CD4-positive, CD25-positive, alpha-beta regulatory T cell (primary cell): ENCODE results near the gene ANGPTL5. TPM values are rescaled to one million over a fixed set of nuclear protein-coding genes. Genes with fewer than 3 reads are reported as not detected.
"Not testable (repeated sequence)": the region's sequence is repeated elsewhere in the genome, so short reads cannot be mapped to it uniquely, and the experiment has no call there.

Experiments
- ATAC-seq, 2 donors: fragments of 150-1000 bp; cut with Tn5 transposase; one replicate each; pipeline ENCODE4 v1.10.0; 2021; ENCODE audit warnings: low read depth in 2 of 2, moderate number of reproducible peaks in 2 of 2, moderate library complexity in 1 of 2
- DNase-seq, 3 donors: peaks; one replicate each; pipeline versions ENCODE4 v3.0.0 to v3.0.0-alpha.2; 2012 to 2022; ENCODE audit warnings: mixed read lengths in 1 of 3
- H3K27ac ChIP-seq: one replicate; pipeline ENCODE4 v1.7.0; 2013; ENCODE audit warnings: mild to moderate bottlenecking, low read length; ENCODE audit not compliant: insufficient read depth, poor library complexity, severe bottlenecking
- H3K27me3 ChIP-seq: one replicate; pipeline ENCODE4 v1.7.0; 2013; ENCODE audit warnings: low read length; ENCODE audit not compliant: control insufficient read depth, insufficient read depth
- H3K36me3 ChIP-seq: one replicate; pipeline ENCODE4 v1.7.0; 2013; ENCODE audit warnings: mild to moderate bottlenecking, low read length, moderate library complexity; ENCODE audit not compliant: control insufficient read depth, insufficient read depth
- H3K4me1 ChIP-seq: 2 replicates; pipeline ENCODE4 v1.7.0; 2013; ENCODE audit warnings: mild to moderate bottlenecking, low read length; ENCODE audit not compliant: insufficient read depth, control insufficient read depth, poor library complexity, severe bottlenecking
- H3K4me3 ChIP-seq: one replicate; pipeline ENCODE4 v1.7.0; 2013; ENCODE audit warnings: low read depth, mild to moderate bottlenecking, low read length, moderate library complexity
- H3K9me3 ChIP-seq, 2 experiments: 1 replicate in 1 of 2; 2 replicates in 1 of 2; pipeline ENCODE4 v1.7.0; 2013; ENCODE audit warnings: low read length in 2 of 2, mild to moderate bottlenecking in 1 of 2, moderate library complexity in 1 of 2; ENCODE audit not compliant: control insufficient read depth in 2 of 2
- H3K27ac Mint-ChIP-seq, 3 donors: one replicate each; pipeline ENCODE4 v1.8.0; 2020 to 2022; ENCODE audit warnings: mild to moderate bottlenecking in 3 of 3, mixed read lengths in 3 of 3, moderate library complexity in 2 of 3
- H3K27me3 Mint-ChIP-seq: one replicate; pipeline ENCODE4 v1.8.0; 2022; ENCODE audit warnings: mild to moderate bottlenecking, mixed read lengths
- H3K36me3 Mint-ChIP-seq: one replicate; pipeline ENCODE4 v1.8.0; 2020; ENCODE audit warnings: mixed read lengths
- H3K4me1 Mint-ChIP-seq, 4 donors: one replicate each; pipeline ENCODE4 v1.8.0; 2020 to 2022; ENCODE audit warnings: mixed read lengths in 4 of 4, mild to moderate bottlenecking in 1 of 4
- H3K4me3 Mint-ChIP-seq, 4 donors: one replicate each; pipeline ENCODE4 v1.8.0; 2020 to 2022; ENCODE audit warnings: mild to moderate bottlenecking in 4 of 4, mixed read lengths in 4 of 4, moderate library complexity in 3 of 4
- H3K9me3 Mint-ChIP-seq, 7 donors: one replicate each; pipeline ENCODE4 v1.8.0; 2020 to 2022; ENCODE audit warnings: mixed read lengths in 7 of 7, mild to moderate bottlenecking in 3 of 7, moderate library complexity in 2 of 7
- polyA plus RNA-seq, 4 donors: library from polyadenylated mRNA; unstranded; fragments of 300-500 nt; fragmentation: Illumina TruSeq; gene quantifications; one replicate each; pipeline ENCODE4 v1.2.3, GENCODE V29; 2021
- total RNA-seq: library from RNA; stranded (reverse); gene quantifications from one replicate; pipeline ENCODE4 v1.2.3, GENCODE V29; 2022

Gene ANGPTL5
- total and polyA plus RNA-seq, 5 donors from 2014 or later: 0.07 TPM; not detected in 4

DNA sequence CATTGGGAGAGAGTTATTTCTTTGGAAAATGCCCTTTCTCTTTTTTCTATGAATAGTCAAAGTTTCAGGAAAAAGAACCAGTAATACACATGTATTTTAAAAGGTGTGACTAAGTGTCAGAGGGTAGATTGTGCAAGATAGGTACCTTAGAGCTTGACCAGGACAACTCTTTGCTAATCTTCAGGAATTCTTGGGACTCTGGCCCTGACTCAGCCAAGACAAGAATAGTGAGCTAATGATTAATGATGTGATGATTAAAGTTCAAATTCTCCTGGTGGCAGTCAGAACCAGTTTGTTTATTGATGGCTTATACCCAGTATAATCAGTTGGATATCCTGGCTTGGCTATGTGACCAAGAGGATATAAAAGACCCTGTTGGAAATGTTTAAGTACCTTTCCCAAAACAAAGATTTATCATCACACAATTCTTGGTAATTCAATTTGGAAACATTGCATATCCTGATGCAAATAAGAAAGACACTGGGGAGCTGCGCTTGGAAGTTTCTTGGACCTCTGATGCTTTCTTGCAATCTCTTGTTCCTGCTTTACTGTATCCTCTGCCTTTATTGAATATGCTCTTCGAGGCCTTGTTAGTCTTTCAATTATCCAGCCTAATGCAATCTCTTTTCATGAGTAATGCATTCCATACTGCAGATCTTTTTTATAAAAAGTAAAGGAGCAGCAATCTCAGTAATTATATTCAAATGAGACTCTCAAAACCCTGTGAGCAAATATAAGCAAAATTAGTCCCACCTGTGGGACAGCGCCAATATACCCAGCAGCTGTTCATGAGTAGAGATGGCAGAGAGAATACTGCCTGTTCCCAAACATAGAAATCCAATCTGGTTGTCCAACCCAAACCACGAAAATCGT is 49.5 kb downstream of the ANGPTL5 start:
- Histone ChIP-seq H3K9me3 (peaks cover 0 to 3% of the 10 kb centered on the region in 2 experiments), H3K27ac (no peak overlapping the region), H3K36me3 (no peaks in the 10 kb centered on the region), H3K27me3 (no peaks in the 10 kb centered on the region), H3K4me1 (no peaks in the 10 kb centered on the region), H3K4me3 (no peak overlapping the region)
- peaks cover 0 to 2% (median 0%) of the 10 kb centered on the region in 7 donors for H3K9me3 Mint-ChIP-seq
- H3K27ac Mint-ChIP-seq: no peak overlapping the region
- no peaks in the 10 kb centered on the region for H3K36me3 Mint-ChIP-seq
- DNase-seq (no peak), ATAC-seq (no peak)
- H3K4me1 Mint-ChIP-seq: no peaks in the 10 kb centered on the region
- no peaks in the 10 kb centered on the region for H3K27me3 Mint-ChIP-seq
- no peak overlapping the region for H3K4me3 Mint-ChIP-seq

DNA sequence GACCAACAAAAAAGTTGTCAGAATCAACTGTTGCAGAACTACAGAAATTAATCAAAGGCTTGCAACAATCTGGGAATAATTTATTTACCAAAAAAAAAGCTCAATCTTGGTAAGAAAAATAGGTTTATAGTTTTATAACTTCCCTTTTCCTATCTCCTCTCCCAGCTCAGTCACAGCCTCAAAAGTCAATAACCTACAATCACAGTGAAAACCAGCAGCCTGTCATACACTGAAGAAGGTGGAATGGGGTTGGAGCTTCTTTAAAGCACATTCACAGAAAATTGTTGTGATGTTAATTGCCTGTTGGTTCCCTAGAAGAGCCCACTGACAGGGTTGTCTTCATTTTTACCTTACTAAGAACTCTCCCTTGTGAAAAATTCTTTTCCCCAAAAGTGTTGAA is 52.2 kb downstream of the ANGPTL5 start:
- Mint-ChIP-seq H3K27ac (no peak overlapping the region), H3K4me1 (no peaks in the 10 kb centered on the region), H3K36me3 (no peaks in the 10 kb centered on the region), H3K27me3 (no peaks in the 10 kb centered on the region), H3K4me3 (no peak overlapping the region), H3K9me3 (peaks cover 0 to 1% (median 0%) of the 10 kb centered on the region in 7 donors)
- H3K27me3 ChIP-seq: no peaks in the 10 kb centered on the region
- H3K27ac ChIP-seq: no peak overlapping the region
- H3K36me3 ChIP-seq: no peaks in the 10 kb centered on the region
- H3K4me3 ChIP-seq: no peak overlapping the region
- no peak for DNase-seq
- no peaks in the 10 kb centered on the region for H3K4me1 ChIP-seq
- H3K9me3 ChIP-seq: peaks cover 0 to 3% of the 10 kb centered on the region in 2 experiments
- no peak for ATAC-seq

DNA sequence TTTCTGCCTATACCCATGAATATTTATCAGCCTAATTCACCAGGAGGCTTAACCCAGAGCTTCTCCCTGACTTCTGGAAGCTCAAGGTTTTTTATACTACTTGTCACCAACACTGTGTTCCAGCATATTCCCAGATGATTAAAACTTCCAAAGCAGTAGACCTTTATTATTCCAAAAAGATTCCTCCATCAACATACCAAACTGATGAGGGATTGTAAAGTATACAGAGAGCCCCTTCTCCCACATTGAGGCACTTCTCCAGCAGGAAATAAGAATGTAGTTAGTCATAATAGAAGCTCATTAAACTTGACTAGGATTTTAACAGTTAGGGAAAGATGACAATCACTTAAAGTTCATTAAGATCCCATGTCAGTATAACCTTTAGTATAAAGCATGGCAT is 53.0 kb downstream of the ANGPTL5 start:
- Histone ChIP-seq H3K27ac (no peak overlapping the region), H3K4me3 (no peak overlapping the region), H3K4me1 (no peaks in the 10 kb centered on the region), H3K9me3 (peaks cover 0 to 3% of the 10 kb centered on the region in 2 experiments), H3K27me3 (no peaks in the 10 kb centered on the region), H3K36me3 (no peaks in the 10 kb centered on the region)
- no peaks in the 10 kb centered on the region for H3K27me3 Mint-ChIP-seq
- H3K9me3 Mint-ChIP-seq: peaks cover 0 to 1% (median 0%) of the 10 kb centered on the region in 7 donors
- no peak overlapping the region for H3K4me3 Mint-ChIP-seq
- ATAC-seq (no peak), DNase-seq (no peak)
- H3K4me1 Mint-ChIP-seq: no peaks in the 10 kb centered on the region
- no peaks in the 10 kb centered on the region for H3K36me3 Mint-ChIP-seq
- H3K27ac Mint-ChIP-seq: no peak overlapping the region

DNA sequence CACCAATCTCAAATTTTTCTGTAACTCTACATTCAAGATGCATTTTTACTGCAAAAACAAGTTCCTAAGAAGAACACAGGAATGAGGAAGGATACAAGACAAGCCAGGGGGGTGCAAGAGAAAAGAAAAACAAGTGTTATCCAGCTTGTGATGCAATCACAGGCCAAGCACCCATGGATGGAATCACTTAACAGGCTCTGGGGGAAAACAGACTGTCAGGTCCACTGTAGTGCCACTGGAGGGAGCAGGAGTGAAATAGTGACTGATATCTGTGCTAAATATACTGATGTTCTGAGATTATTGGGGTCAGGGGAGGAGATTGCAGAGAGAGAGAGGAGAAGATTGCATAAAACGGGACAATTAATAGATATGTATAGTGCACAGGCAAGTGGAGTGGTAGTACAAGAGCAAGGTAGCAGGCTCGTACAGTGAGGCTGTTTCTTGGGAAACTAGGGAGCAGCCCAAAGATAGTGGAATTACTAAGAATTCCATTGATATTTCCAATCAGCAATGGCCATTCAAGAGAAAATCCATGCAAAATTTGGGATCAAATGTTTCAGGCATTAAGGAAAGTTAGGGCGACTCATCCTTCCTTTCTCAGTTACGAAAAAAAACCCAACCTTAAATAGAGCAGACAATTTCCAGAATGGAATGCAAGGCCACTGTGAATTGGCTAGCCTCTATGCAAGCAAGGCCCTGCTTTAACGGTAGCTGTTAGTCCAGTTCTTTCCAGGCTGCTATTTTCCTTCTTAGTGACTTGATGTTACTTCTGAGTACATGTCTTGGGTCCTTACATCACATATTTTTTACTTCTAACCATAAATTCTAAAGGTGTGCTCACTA is 53.7 kb downstream of the ANGPTL5 start:
- H3K27me3 Mint-ChIP-seq: no peaks in the 10 kb centered on the region
- H3K36me3 Mint-ChIP-seq: no peaks in the 10 kb centered on the region
- ATAC-seq (no peak), DNase-seq (no peak)
- Histone ChIP-seq H3K36me3 (no peaks in the 10 kb centered on the region), H3K27ac (no peak overlapping the region), H3K27me3 (no peaks in the 10 kb centered on the region), H3K4me1 (no peaks in the 10 kb centered on the region), H3K4me3 (no peak overlapping the region), H3K9me3 (peaks cover 0 to 3% of the 10 kb centered on the region in 2 experiments)
- no peak overlapping the region for H3K4me3 Mint-ChIP-seq
- H3K4me1 Mint-ChIP-seq: no peaks in the 10 kb centered on the region
- peaks cover 0 to 1% (median 0%) of the 10 kb centered on the region in 7 donors for H3K9me3 Mint-ChIP-seq
- H3K27ac Mint-ChIP-seq: no peak overlapping the region

DNA sequence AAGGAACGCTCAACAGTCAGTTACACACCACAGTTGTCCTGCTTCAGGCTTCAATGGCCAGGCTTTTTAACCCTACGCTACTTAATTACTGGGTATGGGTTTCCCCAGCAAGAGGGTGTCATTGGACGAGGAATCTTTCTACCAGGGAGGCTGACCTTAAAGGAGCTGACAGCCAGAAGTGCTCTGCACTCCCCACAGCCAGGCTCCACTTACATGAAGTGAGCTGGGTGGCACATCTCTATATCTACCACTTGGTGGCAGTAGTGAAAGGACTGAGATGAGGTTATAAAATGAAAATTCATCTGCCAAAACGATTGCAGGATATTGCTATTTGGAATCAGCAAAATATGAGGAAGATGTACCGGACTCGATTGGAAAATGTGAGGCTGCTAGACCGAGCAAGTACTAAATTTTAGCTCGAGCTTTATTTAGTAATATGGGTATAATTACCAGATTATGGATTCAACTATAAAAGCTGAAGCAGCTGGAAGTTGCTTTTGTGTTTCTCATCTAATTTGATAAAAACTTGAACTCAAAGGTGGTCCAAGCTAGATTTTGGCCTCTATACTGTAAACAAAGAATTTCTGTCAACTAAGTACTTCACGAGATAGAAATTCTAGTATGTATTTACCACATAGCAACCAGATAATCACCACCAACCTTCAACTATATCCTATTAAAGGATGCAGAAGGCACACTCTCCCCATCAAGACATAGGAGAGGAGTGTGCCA is 55.5 kb downstream of the ANGPTL5 start:
- ATAC-seq (peak in 1 of 2 donors; percentile 34), DNase-seq (peak in 2 of 3 donors; percentile 28 to 35)
- Mint-ChIP-seq H3K36me3 (no peaks in the 10 kb centered on the region), H3K27me3 (no peaks in the 10 kb centered on the region), H3K9me3 (peaks cover 0 to 1% (median 0%) of the 10 kb centered on the region in 7 donors), H3K4me1 (no peaks in the 10 kb centered on the region), H3K27ac (no peak overlapping the region), H3K4me3 (no peak overlapping the region)
- Histone ChIP-seq H3K36me3 (no peaks in the 10 kb centered on the region), H3K4me1 (no peaks in the 10 kb centered on the region), H3K27ac (no peak overlapping the region), H3K4me3 (no peak overlapping the region), H3K9me3 (peaks cover 0 to 3% of the 10 kb centered on the region in 2 experiments), H3K27me3 (no peaks in the 10 kb centered on the region)

DNA sequence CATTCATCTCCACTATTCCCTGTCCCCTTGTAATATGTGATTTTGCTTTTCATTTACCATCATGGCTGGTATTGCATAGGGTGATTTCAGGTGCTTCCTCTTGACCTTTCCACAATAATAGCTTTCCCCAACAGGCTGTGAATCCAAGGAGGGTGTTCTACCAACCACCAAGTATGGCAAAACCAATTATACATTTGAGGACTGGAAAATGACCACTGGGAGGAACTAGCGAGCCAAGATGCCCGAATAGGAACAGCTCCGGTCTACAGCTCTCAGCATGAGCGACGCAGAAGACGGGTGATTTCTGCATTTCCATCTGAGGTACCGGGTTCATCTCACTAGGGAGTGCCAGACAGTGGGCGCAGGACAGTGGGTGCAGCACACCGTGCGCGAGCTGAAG is 64.1 kb downstream of the ANGPTL5 start:
- H3K36me3 ChIP-seq, H3K36me3 Mint-ChIP-seq, H3K27me3 Mint-ChIP-seq, H3K4me3 ChIP-seq, H3K9me3 Mint-ChIP-seq, H3K27ac Mint-ChIP-seq, H3K4me1 Mint-ChIP-seq, H3K9me3 ChIP-seq, H3K27me3 ChIP-seq, H3K4me3 Mint-ChIP-seq, H3K27ac ChIP-seq, ATAC-seq, H3K4me1 ChIP-seq, DNase-seq: not testable (repeated sequence)

DNA sequence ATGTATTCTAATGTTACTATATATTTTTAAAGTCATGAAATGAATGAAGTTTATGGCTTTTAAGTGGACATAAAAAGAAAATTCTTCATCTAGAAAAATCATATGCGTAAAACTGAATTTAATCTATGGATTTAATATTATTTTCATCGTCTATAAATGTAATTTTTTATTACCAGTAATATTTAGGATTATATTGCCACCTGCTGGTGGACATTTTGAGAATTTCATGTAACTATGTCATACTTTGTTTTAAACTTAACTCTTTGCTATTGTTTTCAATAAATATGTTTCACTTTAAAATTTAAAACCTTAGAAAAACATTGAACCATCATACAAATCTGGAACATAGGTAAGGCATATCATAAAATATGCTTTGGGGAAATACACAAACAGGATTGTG is 68.1 kb downstream of the ANGPTL5 start:
- no peak overlapping the region for H3K27ac Mint-ChIP-seq
- H3K36me3 ChIP-seq: no peaks in the 10 kb centered on the region
- H3K9me3 ChIP-seq: no peaks in the 10 kb centered on the region
- no peaks in the 10 kb centered on the region for H3K36me3 Mint-ChIP-seq
- H3K4me3 ChIP-seq: no peak overlapping the region
- peak in 1 of 3 donors; percentile 5 for DNase-seq
- H3K4me1 ChIP-seq: no peaks in the 10 kb centered on the region
- H3K27me3 Mint-ChIP-seq: peaks cover 10% of the 10 kb centered on the region
- no peaks in the 10 kb centered on the region for H3K4me1 Mint-ChIP-seq
- no peak for ATAC-seq
- peaks cover 0 to 2% (median 0%) of the 10 kb centered on the region in 7 donors for H3K9me3 Mint-ChIP-seq
- H3K4me3 Mint-ChIP-seq: no peak overlapping the region
- peaks cover 2% of the 10 kb centered on the region for H3K27me3 ChIP-seq
- no peak overlapping the region for H3K27ac ChIP-seq
